Measurements from ENCODE around the gene GALNT18. TPM values are rescaled to one million over a fixed set of nuclear protein-coding genes. Genes with fewer than 3 reads are reported as not detected.

The GALNT18 gene
- total RNA-seq, 3 donors from 2014 or later (not counting 1 experiment from before 2014, with no cell fraction given), result 0.18 to 0.42 (median 0.38) TPM

DNA sequence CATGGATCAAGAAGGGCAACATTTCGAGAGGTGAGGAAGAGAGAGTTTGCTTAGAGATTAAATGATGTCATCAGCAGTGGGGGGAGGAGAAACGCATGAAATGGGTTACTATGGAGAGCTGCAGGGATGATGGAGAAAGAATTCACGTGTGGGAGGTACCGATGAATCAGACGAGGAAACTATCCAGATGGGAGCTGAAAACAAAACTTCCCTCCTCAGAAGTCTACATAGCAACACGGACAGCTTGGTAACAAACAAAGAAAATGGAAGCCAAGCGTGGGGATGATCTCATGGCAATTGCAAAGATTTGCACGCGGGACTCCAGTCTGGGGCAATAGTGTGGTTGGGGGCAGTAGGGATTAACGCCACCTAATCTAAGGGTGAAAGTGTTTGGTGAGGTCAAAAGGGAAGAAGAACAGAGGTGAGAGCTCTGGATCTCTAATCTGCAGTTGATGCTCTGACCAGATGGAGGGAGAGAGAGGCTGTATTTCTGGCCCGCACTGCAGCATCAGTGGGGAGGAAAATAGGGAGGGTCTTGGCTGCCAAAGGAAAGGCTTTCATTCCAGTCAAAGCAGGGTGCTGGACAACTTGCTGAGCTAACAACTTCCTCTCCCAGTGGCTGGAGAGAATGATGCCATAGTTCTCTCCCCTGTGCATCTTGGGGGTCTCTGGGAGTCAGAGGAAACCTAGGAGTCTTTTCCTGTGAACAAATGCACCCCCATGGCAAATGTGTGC is 225.3 kb downstream of the GALNT18 start:
- H3K27me3 Mint-ChIP-seq (ENCODE audit: low read depth in 2 of 2), result peaks cover 0 to 7% of the 10 kb centered on the region in 2 donors
- no peak overlapping the region for H3K4me3 ChIP-seq (ENCODE audit: low read length)
- WGBS (ENCODE audit: insufficient coverage), result 71% methylated on average over 11 of the region's 11 CpGs
- intact Hi-C loops (cut with micrococcal nuclease), result no loop called here
- H3K36me3 Mint-ChIP-seq, result no peaks in the 10 kb centered on the region
- H3K4me1 ChIP-seq (ENCODE audit: control insufficient read depth, insufficient read depth, low read length), result no peaks in the 10 kb centered on the region
- H3K36me3 ChIP-seq (ENCODE audit: control insufficient read depth, insufficient read depth, low read length), result no peaks in the 10 kb centered on the region
- TF ChIP-seq, protein P1, sequence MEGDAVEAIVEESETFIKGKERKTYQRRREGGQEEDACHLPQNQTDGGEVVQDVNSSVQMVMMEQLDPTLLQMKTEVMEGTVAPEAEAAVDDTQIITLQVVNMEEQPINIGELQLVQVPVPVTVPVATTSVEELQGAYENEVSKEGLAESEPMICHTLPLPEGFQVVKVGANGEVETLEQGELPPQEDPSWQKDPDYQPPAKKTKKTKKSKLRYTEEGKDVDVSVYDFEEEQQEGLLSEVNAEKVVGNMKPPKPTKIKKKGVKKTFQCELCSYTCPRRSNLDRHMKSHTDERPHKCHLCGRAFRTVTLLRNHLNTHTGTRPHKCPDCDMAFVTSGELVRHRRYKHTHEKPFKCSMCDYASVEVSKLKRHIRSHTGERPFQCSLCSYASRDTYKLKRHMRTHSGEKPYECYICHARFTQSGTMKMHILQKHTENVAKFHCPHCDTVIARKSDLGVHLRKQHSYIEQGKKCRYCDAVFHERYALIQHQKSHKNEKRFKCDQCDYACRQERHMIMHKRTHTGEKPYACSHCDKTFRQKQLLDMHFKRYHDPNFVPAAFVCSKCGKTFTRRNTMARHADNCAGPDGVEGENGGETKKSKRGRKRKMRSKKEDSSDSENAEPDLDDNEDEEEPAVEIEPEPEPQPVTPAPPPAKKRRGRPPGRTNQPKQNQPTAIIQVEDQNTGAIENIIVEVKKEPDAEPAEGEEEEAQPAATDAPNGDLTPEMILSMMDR (IDR thresholded peaks at IDR 0.05), result no peak
- H3K9me3 ChIP-seq (ENCODE audit: control insufficient read depth, insufficient read depth, low read length), result no peaks in the 10 kb centered on the region
- no peak overlapping the region for H3K27ac Mint-ChIP-seq
- ATAC-seq, result no peak
- no peak overlapping the region for H3K4me3 Mint-ChIP-seq
- DNase-seq, result no peak
- no peak overlapping the region for H3K27ac ChIP-seq (ENCODE audit: low read length)
- H3K27me3 ChIP-seq (ENCODE audit: control insufficient read depth, insufficient read depth, low read length), result no peaks in the 10 kb centered on the region
- no peaks in the 10 kb centered on the region for H3K9me3 Mint-ChIP-seq
- H3K4me1 Mint-ChIP-seq, result no peaks in the 10 kb centered on the region

DNA sequence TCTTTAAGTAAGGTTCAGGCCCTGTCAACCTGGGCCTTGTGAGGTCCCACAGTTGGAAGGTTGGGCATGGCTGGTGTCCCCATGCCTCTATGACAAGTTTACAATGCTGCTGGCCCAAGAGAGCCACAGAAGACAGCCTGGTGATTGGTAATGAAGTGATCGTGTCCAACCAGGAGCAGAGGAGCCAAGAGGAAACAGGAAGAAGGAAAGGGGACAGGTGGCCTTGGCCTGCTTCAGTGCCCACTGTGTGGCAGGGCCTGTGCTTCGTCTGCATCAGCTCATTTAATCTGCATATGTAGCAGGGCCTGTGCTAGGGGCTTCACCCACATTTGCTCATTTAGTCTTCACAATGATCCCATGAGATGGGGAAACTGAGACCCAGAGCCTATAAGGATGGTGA is 226.7 kb downstream of the GALNT18 start:
- Mint-ChIP-seq H3K27ac (no peak overlapping the region), H3K27me3 (ENCODE audit: low read depth in 2 of 2) (peaks cover 0 to 7% of the 10 kb centered on the region in 2 donors), H3K9me3 (no peaks in the 10 kb centered on the region), H3K4me3 (no peak overlapping the region), H3K36me3 (no peaks in the 10 kb centered on the region), H3K4me1 (no peaks in the 10 kb centered on the region)
- H3K4me3 ChIP-seq (ENCODE audit: low read length), result no peak overlapping the region
- WGBS (ENCODE audit: insufficient coverage), result 73% methylated on average over 2 of the region's 2 CpGs
- DNase-seq, result no peak
- no peaks in the 10 kb centered on the region for H3K4me1 ChIP-seq (ENCODE audit: control insufficient read depth, insufficient read depth, low read length)
- TF ChIP-seq, protein P1 (IDR thresholded peaks at IDR 0.05), result no peak
- no peaks in the 10 kb centered on the region for H3K9me3 ChIP-seq (ENCODE audit: control insufficient read depth, insufficient read depth, low read length)
- H3K36me3 ChIP-seq (ENCODE audit: control insufficient read depth, insufficient read depth, low read length), result no peaks in the 10 kb centered on the region
- intact Hi-C loops (cut with micrococcal nuclease), result no loop called here
- ATAC-seq, result no peak
- no peak overlapping the region for H3K27ac ChIP-seq (ENCODE audit: low read length)
- no peaks in the 10 kb centered on the region for H3K27me3 ChIP-seq (ENCODE audit: control insufficient read depth, insufficient read depth, low read length)

DNA sequence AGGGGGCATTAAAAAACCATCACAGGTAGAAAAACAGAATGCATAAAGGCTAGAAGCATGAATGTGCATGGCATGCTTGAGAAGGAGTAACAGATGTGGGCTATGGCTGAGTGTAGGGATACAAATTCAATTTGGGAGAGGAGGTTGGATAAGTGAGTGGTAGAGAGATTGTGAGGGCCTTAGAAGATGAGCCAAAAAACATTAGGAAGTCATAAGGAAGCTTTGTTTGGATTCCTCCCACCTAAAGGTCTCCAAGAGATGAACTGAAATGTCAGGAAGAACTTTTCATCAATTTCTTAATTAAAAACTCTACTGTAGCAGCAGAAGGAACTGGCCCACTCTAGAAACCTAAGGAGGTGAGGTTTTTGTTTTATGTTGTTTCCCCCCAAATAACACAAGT is 227.6 kb downstream of the GALNT18 start:
- Histone ChIP-seq H3K36me3 (ENCODE audit: control insufficient read depth, insufficient read depth, low read length) (no peaks in the 10 kb centered on the region), H3K9me3 (ENCODE audit: control insufficient read depth, insufficient read depth, low read length) (no peaks in the 10 kb centered on the region), H3K27ac (ENCODE audit: low read length) (no peak overlapping the region), H3K27me3 (ENCODE audit: control insufficient read depth, insufficient read depth, low read length) (no peaks in the 10 kb centered on the region), H3K4me3 (ENCODE audit: low read length) (no peak overlapping the region), H3K4me1 (ENCODE audit: control insufficient read depth, insufficient read depth, low read length) (no peaks in the 10 kb centered on the region)
- ATAC-seq, result no peak
- Mint-ChIP-seq H3K27ac (no peak overlapping the region), H3K36me3 (no peaks in the 10 kb centered on the region), H3K9me3 (no peaks in the 10 kb centered on the region), H3K4me3 (no peak overlapping the region), H3K27me3 (ENCODE audit: low read depth in 2 of 2) (peaks cover 0 to 7% of the 10 kb centered on the region in 2 donors), H3K4me1 (no peaks in the 10 kb centered on the region)
- TF ChIP-seq, protein P1 (IDR thresholded peaks at IDR 0.05), result no peak
- DNase-seq, result no peak
- intact Hi-C loops (cut with micrococcal nuclease), result no loop called here

Measured in natural killer cell (primary cell).